HG03097 (cell line): ENCODE measurements around the gene CASP4.

Experiments used
- ATAC-seq: cut with Tn5 transposase; IDR thresholded peaks from one replicate; pipeline ENCODE4 v1.9.1; 2021; ENCODE audit not compliant: unreplicated experiment, low FRiP score

CASP4 gene

GRCh38 chr11:104897891-104898684 is 70.3 kb downstream of the CASP4 start, which contains the start of gene CASP12:
TSS of gene CASP12 (minus strand) at chr11:104898460.
- ATAC-seq, result peak; percentile 77

- ATAC-seq, result no peak
Observed at GRCh38 chr11:104895634-104896033, 72.7 kb downstream of the CASP4 start.

- ATAC-seq, result no peak
Observed at GRCh38 chr11:104893876-104894275, 74.5 kb downstream of the CASP4 start.
